WTC11 (cell line): Measurements from ENCODE around the gene TAS2R41.

Experiments
- CREB1 ChIP-seq: sonication (generic); formaldehyde crosslinking; IDR thresholded peaks from 2 replicates; pipeline ENCODE4 v1.8.0; 2023; ENCODE audit warnings: mild to moderate bottlenecking, missing genetic modification reagents
- SMAD4 ChIP-seq: sonication (generic); formaldehyde crosslinking; IDR thresholded peaks from 2 replicates; pipeline ENCODE4 v1.8.0; 2022; ENCODE audit warnings: mild to moderate bottlenecking, missing genetic modification reagents
- SOX15 ChIP-seq: fragments of 250-450 bp; sonication (Bioruptor Pico); IDR thresholded peaks from 2 replicates; pipeline ENCODE4 v1.9.0; 2021; ENCODE audit warnings: mild to moderate bottlenecking
- SP1 ChIP-seq: sonication (generic); formaldehyde crosslinking; conservative IDR thresholded peaks from 2 replicates; pipeline ENCODE4 v1.8.1; 2022; ENCODE audit warnings: missing genetic modification reagents
- TEAD4 ChIP-seq: sonication (generic); formaldehyde crosslinking; IDR thresholded peaks from 2 replicates; pipeline ENCODE4 v1.8.0; 2022; ENCODE audit warnings: mild to moderate bottlenecking, missing genetic modification reagents
- ZBTB21 ChIP-seq: sonication (generic); formaldehyde crosslinking; IDR thresholded peaks from 2 replicates; pipeline ENCODE4 v1.8.1; 2023; ENCODE audit warnings: mild to moderate bottlenecking, missing genetic modification reagents, borderline replicate concordance
- ZNF121 ChIP-seq: sonication (generic); formaldehyde crosslinking; IDR thresholded peaks from 2 replicates; pipeline ENCODE4 v1.8.0; 2023; ENCODE audit warnings: missing genetic modification reagents
- ZNF263 ChIP-seq: sonication (generic); formaldehyde crosslinking; IDR thresholded peaks from 2 replicates; pipeline ENCODE4 v1.8.1; 2022; ENCODE audit warnings: low read depth, mild to moderate bottlenecking, moderate library complexity, missing genetic modification reagents
- TF ChIP-seq, protein P1 (sequence below): sonication (generic); formaldehyde crosslinking; IDR thresholded peaks from 2 replicates; pipeline ENCODE4 v1.8.1; 2022; ENCODE audit warnings: mild to moderate bottlenecking, moderate library complexity, missing genetic modification reagents
- TF ChIP-seq, protein P2 (sequence below): fragments of 200-600 bp; IDR thresholded peaks from 2 replicates; pipeline ENCODE4 v1.8.0; 2022; ENCODE audit warnings: antibody characterized with exemption
- TF ChIP-seq, protein P3 (sequence below): sonication (generic); formaldehyde crosslinking; IDR thresholded peaks from 2 replicates; pipeline ENCODE4 v1.8.1; 2022; ENCODE audit warnings: low read depth, missing genetic modification reagents, borderline replicate concordance
- TF ChIP-seq, protein P4 (sequence below): sonication (generic); formaldehyde crosslinking; IDR thresholded peaks from 2 replicates; pipeline ENCODE4 v1.8.1; 2023; ENCODE audit warnings: mild to moderate bottlenecking, missing genetic modification reagents, borderline replicate concordance
- TF ChIP-seq, protein P5 (sequence below): sonication (generic); formaldehyde crosslinking; IDR thresholded peaks from 2 replicates; pipeline ENCODE4 v1.8.1; 2023; ENCODE audit warnings: mild to moderate bottlenecking, missing genetic modification reagents

DNA sequence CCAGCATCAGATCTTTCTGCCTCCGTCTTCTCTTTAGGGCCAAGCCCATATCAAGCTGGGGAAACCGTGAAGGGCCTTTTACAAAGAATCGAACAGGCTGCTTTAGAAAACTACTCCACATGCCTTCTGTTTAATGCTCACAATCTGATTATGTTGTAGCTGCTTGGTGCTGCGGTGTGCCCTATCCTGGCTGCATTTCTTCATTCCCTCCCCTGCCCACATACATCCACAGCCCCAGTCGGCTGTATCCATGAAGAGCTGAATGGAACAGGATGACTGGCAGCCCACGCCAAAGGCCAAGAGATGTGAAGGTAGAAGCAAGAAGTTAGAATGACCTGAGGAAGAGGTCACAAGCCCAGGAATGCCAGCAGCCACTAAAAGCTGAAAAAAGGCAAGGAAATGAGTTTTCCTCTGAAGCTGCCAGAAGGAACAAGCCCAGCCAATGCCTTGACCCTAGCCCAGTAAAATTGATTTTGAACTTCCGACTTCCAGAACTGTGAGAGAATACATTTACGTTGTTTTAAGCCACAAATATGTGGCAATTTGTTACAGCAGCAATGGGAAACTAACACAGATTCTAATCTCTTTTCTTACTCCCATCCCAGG lies 22.2 kb downstream of the TAS2R41 start:
- TF ChIP-seq ZBTB21 (no peak), CREB1 (CRISPR knock-in tag) (no peak), TEAD4 (no peak), SP1 (no peak), ZNF263 (CRISPR knock-in tag) (no peak), SOX15 (CRISPR knock-in tag) (no peak), SMAD4 (CRISPR knock-in tag) (no peak), ZNF121 (CRISPR knock-in tag) (no peak)
- TF ChIP-seq, protein P1, sequence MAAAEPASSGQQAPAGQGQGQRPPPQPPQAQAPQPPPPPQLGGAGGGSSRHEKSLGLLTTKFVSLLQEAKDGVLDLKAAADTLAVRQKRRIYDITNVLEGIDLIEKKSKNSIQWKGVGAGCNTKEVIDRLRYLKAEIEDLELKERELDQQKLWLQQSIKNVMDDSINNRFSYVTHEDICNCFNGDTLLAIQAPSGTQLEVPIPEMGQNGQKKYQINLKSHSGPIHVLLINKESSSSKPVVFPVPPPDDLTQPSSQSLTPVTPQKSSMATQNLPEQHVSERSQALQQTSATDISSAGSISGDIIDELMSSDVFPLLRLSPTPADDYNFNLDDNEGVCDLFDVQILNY (CRISPR knock-in tag), result no peak
- TF ChIP-seq, protein P2, sequence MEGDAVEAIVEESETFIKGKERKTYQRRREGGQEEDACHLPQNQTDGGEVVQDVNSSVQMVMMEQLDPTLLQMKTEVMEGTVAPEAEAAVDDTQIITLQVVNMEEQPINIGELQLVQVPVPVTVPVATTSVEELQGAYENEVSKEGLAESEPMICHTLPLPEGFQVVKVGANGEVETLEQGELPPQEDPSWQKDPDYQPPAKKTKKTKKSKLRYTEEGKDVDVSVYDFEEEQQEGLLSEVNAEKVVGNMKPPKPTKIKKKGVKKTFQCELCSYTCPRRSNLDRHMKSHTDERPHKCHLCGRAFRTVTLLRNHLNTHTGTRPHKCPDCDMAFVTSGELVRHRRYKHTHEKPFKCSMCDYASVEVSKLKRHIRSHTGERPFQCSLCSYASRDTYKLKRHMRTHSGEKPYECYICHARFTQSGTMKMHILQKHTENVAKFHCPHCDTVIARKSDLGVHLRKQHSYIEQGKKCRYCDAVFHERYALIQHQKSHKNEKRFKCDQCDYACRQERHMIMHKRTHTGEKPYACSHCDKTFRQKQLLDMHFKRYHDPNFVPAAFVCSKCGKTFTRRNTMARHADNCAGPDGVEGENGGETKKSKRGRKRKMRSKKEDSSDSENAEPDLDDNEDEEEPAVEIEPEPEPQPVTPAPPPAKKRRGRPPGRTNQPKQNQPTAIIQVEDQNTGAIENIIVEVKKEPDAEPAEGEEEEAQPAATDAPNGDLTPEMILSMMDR, result no peak
- TF ChIP-seq, protein P3, sequence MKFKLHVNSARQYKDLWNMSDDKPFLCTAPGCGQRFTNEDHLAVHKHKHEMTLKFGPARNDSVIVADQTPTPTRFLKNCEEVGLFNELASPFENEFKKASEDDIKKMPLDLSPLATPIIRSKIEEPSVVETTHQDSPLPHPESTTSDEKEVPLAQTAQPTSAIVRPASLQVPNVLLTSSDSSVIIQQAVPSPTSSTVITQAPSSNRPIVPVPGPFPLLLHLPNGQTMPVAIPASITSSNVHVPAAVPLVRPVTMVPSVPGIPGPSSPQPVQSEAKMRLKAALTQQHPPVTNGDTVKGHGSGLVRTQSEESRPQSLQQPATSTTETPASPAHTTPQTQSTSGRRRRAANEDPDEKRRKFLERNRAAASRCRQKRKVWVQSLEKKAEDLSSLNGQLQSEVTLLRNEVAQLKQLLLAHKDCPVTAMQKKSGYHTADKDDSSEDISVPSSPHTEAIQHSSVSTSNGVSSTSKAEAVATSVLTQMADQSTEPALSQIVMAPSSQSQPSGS (CRISPR knock-in tag), result no peak
- TF ChIP-seq, protein P4, sequence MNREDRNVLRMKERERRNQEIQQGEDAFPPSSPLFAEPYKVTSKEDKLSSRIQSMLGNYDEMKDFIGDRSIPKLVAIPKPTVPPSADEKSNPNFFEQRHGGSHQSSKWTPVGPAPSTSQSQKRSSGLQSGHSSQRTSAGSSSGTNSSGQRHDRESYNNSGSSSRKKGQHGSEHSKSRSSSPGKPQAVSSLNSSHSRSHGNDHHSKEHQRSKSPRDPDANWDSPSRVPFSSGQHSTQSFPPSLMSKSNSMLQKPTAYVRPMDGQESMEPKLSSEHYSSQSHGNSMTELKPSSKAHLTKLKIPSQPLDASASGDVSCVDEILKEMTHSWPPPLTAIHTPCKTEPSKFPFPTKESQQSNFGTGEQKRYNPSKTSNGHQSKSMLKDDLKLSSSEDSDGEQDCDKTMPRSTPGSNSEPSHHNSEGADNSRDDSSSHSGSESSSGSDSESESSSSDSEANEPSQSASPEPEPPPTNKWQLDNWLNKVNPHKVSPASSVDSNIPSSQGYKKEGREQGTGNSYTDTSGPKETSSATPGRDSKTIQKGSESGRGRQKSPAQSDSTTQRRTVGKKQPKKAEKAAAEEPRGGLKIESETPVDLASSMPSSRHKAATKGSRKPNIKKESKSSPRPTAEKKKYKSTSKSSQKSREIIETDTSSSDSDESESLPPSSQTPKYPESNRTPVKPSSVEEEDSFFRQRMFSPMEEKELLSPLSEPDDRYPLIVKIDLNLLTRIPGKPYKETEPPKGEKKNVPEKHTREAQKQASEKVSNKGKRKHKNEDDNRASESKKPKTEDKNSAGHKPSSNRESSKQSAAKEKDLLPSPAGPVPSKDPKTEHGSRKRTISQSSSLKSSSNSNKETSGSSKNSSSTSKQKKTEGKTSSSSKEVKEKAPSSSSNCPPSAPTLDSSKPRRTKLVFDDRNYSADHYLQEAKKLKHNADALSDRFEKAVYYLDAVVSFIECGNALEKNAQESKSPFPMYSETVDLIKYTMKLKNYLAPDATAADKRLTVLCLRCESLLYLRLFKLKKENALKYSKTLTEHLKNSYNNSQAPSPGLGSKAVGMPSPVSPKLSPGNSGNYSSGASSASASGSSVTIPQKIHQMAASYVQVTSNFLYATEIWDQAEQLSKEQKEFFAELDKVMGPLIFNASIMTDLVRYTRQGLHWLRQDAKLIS (CRISPR knock-in tag), result no peak
- TF ChIP-seq, protein P5, sequence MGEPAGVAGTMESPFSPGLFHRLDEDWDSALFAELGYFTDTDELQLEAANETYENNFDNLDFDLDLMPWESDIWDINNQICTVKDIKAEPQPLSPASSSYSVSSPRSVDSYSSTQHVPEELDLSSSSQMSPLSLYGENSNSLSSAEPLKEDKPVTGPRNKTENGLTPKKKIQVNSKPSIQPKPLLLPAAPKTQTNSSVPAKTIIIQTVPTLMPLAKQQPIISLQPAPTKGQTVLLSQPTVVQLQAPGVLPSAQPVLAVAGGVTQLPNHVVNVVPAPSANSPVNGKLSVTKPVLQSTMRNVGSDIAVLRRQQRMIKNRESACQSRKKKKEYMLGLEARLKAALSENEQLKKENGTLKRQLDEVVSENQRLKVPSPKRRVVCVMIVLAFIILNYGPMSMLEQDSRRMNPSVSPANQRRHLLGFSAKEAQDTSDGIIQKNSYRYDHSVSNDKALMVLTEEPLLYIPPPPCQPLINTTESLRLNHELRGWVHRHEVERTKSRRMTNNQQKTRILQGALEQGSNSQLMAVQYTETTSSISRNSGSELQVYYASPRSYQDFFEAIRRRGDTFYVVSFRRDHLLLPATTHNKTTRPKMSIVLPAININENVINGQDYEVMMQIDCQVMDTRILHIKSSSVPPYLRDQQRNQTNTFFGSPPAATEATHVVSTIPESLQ (CRISPR knock-in tag), result no peak
